ENCODE measurements around the gene APCDD1L. TPM values are rescaled to one million over a fixed set of nuclear protein-coding genes. Genes with fewer than 3 reads are reported as not detected.

The APCDD1L gene
- total and polyA plus RNA-seq, 2 of the 8 experiments (the other 6 are each of a cell fraction or from before 2014, with no cell fraction given) = 0.83 to 3.1 TPM

DNA sequence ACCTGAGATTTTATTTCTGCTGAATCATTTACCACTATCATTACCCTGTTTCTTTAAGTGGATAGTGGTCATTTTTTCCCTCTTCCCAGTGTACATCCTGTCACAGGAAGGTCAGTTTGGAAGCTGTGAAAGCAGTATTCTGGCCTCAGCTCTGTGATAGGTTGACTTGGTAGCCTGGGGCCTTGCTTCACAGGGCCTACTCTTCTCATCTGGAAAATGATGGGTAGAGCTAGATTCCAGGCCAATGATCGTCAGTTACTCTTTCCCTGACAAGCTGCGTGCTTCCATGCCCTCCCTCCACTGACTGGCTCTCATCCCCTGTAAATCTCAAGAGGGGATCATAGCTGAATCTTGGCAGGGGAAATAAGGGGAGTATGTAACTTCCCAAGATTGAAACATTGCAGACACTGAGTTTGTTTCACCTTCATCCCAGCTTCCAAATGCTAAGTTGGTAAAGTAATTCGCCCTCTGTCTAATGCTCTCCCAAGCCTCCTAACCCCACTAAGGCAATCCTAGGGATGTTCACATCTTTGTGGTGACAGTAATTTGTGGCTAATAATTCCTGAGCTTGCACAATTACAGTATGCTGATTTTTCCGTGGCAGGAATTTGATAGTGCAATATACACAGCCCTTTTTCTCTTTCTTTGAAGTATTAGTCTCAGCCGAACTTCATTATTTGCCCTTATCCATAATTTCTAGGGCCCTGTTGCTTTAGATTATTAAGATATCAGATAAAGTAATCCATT is 75.0 kb downstream of the APCDD1L start:
- Histone ChIP-seq H3K56ac (replicated peaks; ENCODE audit: insufficient read length, low read depth, low read length) (no peak overlapping the region), H4K8ac (ENCODE audit: extremely low read depth, insufficient read depth, low read length) (no peak overlapping the region), H3K36me3 (ENCODE audit: control insufficient read depth in 2 of 4, insufficient read depth in 4 of 4, low read length in 3 of 4) (peaks cover 2 to 16% (median 5%) of the 10 kb centered on the region in 4 experiments; a peak in 3 of 8 replicates), H2BK5ac (ENCODE audit: low read depth, low read length) (no peak overlapping the region), H2BK15ac (ENCODE audit: low read length) (no peak overlapping the region), H3K4me1 (replicated peaks in 1 of 4; ENCODE audit: control insufficient read depth in 3 of 4, insufficient read depth in 4 of 4, low read length in 3 of 4) (peaks cover 0 to 17% (median 13%) of the 10 kb centered on the region in 4 experiments; a peak in 5 of 7 replicates), H4K91ac (replicated peaks; ENCODE audit: insufficient read length, low read length) (no peak overlapping the region), H3K4me2 (ENCODE audit: insufficient read depth in 1 of 2, low read depth in 2 of 2, low read length in 2 of 2) (no peak overlapping the region; a peak in 1 of 4 replicates), H3K23me2 (ENCODE audit: low read depth, low read length) (no peaks in the 10 kb centered on the region), H3K9ac (replicated peaks in 1 of 4; ENCODE audit: extremely low read depth in 1 of 4, low read depth in 3 of 4, low read length in 3 of 4) (no peak overlapping the region), H3K4ac (replicated peaks; ENCODE audit: insufficient read length, low read depth, low read length) (no peak overlapping the region), H2AK5ac (ENCODE audit: low read depth, low read length) (peak overlapping the region; percentile 59; the same call in 1 of the 2 replicates), H3K27me3 (replicated peaks in 1 of 4; ENCODE audit: control insufficient read depth in 3 of 4, extremely low read depth in 1 of 4, insufficient read depth in 3 of 4, low read length in 3 of 4) (no peaks in the 10 kb centered on the region), H3K79me1 (ENCODE audit: low read depth, low read length) (peaks cover 5% of the 10 kb centered on the region; the same call in 1 of the 2 replicates), H3K14ac (ENCODE audit: insufficient read length) (no peak overlapping the region), H2BK20ac (ENCODE audit: low read length) (no peak overlapping the region), H2AFZ (ENCODE audit: low read length) (no peak overlapping the region), H3K9me3 (ENCODE audit: insufficient read depth in 2 of 2, low read depth in 1 of 2, low read length in 1 of 2) (no peaks in the 10 kb centered on the region), H2BK12ac (ENCODE audit: low read depth, low read length) (peak overlapping the region; percentile 35), H3K4me3 (ENCODE audit: extremely low read depth in 1 of 4, insufficient read depth in 2 of 4, low read depth in 3 of 4, low read length in 4 of 4) (no peak overlapping the region), H3K27ac (ENCODE audit: low read depth, low read length) (no peak overlapping the region), H4K20me1 (replicated peaks in 1 of 2; ENCODE audit: control insufficient read depth in 1 of 2, insufficient read depth in 2 of 2, low read length in 2 of 2) (no peaks in the 10 kb centered on the region), H3K18ac (ENCODE audit: extremely low read depth, low read length) (no peak overlapping the region; the same call in none of the 2 replicates), H2BK120ac (replicated peaks; ENCODE audit: low read depth, low read length) (no peak overlapping the region), H3K79me2 (ENCODE audit: control insufficient read depth in 1 of 2, insufficient read depth in 2 of 2, low read length in 2 of 2) (peaks cover 7 to 51% of the 10 kb centered on the region in 2 experiments; a peak in 3 of 4 replicates), H4K5ac (ENCODE audit: insufficient read length, low read depth, low read length) (no peak overlapping the region), H3K23ac (ENCODE audit: insufficient read length) (no peak overlapping the region)
- no peak for TF ChIP-seq ZNF274 (IDR thresholded peaks at IDR 0.05; ENCODE audit: borderline replicate concordance, extremely low read depth, low read length)
- no peak for TF ChIP-seq RNF2 (IDR thresholded peaks at IDR 0.05; ENCODE audit: borderline replicate concordance, low read depth, low read length, missing control alignments, poor library complexity, severe bottlenecking)
- no peak for TF ChIP-seq EZH2 (IDR thresholded peaks at IDR 0.05; ENCODE audit: low read depth, low read length, severe bottlenecking)
- TF ChIP-seq BRCA1 (IDR thresholded peaks at IDR 0.05; ENCODE audit: low read depth, low read length) = no peak
- TF ChIP-seq SP4 (IDR thresholded peaks at IDR 0.05; ENCODE audit: low read length) = no peak
- TF ChIP-seq SIN3A (conservative IDR thresholded peaks at IDR 0.05 in 1 of 2, IDR thresholded peaks at IDR 0.05 in 1 of 2; ENCODE audit: low read depth in 1 of 2, low read length in 2 of 2) = no peak
- TF ChIP-seq E2F6 (IDR thresholded peaks at IDR 0.05) = no peak
- FAIRE-seq (no peak), DNase-seq (ENCODE audit: low read depth in 1 of 2, low spot score in 2 of 2) (no peak)
- POLR2A ChIA-PET (ENCODE audit: partially characterized antibody) = interaction anchor here (0.6 kb wide), 1 partner anchor 34 kb away, joined by 3 read pairs; no protein-coding TSS in a partner anchor
- 88% methylated on average over 5 of the region's 5 CpGs; no CpG with 5 or more reads in 1 of the 2 experiments for WGBS, 2 experiments (ENCODE audit: extremely low coverage in 1 of 2, insufficient coverage in 1 of 2, insufficient read length in 1 of 2, insufficient replicate concordance in 2 of 2, low coverage in 1 of 2, low lambda C conversion rate in 2 of 2, missing lambda C conversion rate in 1 of 2)
- CTCF ChIA-PET (ENCODE audit: partially characterized antibody) = interaction anchor here (1.0 to 5.1 kb wide), 4 partner anchors 8 to 206 kb away, joined by 4 to 27 read pairs (median 5); no protein-coding TSS in a partner anchor
